ENCODE data around the gene PABPN1L.

The PABPN1L gene

GRCh38 chr16:88856828-88857727 is 9.4 kb downstream of the PABPN1L start, which contains the start of the genes GALNS and TRAPPC2L:
GALNS (minus strand) TSS chr16:88856947; CDS start chr16:88856877, 70 bp downstream.
TRAPPC2L (plus strand) TSS chr16:88857127; CDS start chr16:88857151, 24 bp downstream.
- CTCF ChIA-PET: interaction anchor here (0.8 to 2.6 kb wide), 30 partner anchors 8 to 363 kb away, joined by 3 to 20 read pairs (median 4); partner anchors contain the start of genes APRT, MVD, PABPN1L and PIEZO1
- peak within 1 kb of the TSS; percentile 99 for H3K4me3 ChIP-seq (ENCODE audit: low read depth, low read length)
- peak; percentile 29 for DNase-seq (ENCODE audit: low read depth, low spot score)
- POLR2A ChIA-PET: interaction anchor here (0.7 to 1.7 kb wide), 3 partner anchors 72 to 194 kb away, joined by 3 to 7 read pairs (median 3); partner anchors contain the start of genes MVD and PIEZO1
- TF ChIP-seq CTCF (IDR thresholded peaks at IDR 0.05; ENCODE audit: insufficient read depth, low read length, missing control alignments): no peak

GRCh38 chr16:88856122-88856827 is 10.2 kb downstream of the PABPN1L start:
- ChIA-PET POLR2A (no interaction called here), CTCF (interaction anchor here (1.4 to 2.6 kb wide), 9 partner anchors 15 to 360 kb away, joined by 3 to 20 read pairs (median 6); no protein-coding TSS in a partner anchor)
- no peak for TF ChIP-seq CTCF (IDR thresholded peaks at IDR 0.05; ENCODE audit: insufficient read depth, low read length, missing control alignments)
- no peak for DNase-seq (ENCODE audit: low read depth, low spot score)
- H3K4me3 ChIP-seq (ENCODE audit: low read depth, low read length): peak overlapping the region; percentile 70

- no peak for TF ChIP-seq CTCF (IDR thresholded peaks at IDR 0.05; ENCODE audit: insufficient read depth, low read length, missing control alignments)
- POLR2A ChIA-PET: no interaction called here
- DNase-seq (ENCODE audit: low read depth, low spot score): no peak
- CTCF ChIA-PET: interaction anchor here (1.6 kb wide), 1 partner anchor 43 kb away, joined by 6 read pairs; no protein-coding TSS in a partner anchor
- peak overlapping the region; percentile 70 for H3K4me3 ChIP-seq (ENCODE audit: low read depth, low read length)
Observed at GRCh38 chr16:88855736-88856121, 10.7 kb downstream of the PABPN1L start.

GRCh38 chr16:88855176-88855575 is 11.3 kb downstream of the PABPN1L start:
- POLR2A ChIA-PET: interaction anchor here (1.3 kb wide), 1 partner anchor 22 kb away, joined by 4 read pairs; no protein-coding TSS in a partner anchor
- CTCF ChIA-PET: interaction anchor here (1.6 kb wide), 1 partner anchor 43 kb away, joined by 6 read pairs; no protein-coding TSS in a partner anchor
- no peak overlapping the region for H3K4me3 ChIP-seq (ENCODE audit: low read depth, low read length)
- DNase-seq (ENCODE audit: low read depth, low spot score): no peak
- no peak for TF ChIP-seq CTCF (IDR thresholded peaks at IDR 0.05; ENCODE audit: insufficient read depth, low read length, missing control alignments)

- POLR2A ChIA-PET: interaction anchor here (1.3 kb wide), 1 partner anchor 21 kb away, joined by 4 read pairs; no protein-coding TSS in a partner anchor
- no peak for TF ChIP-seq CTCF (IDR thresholded peaks at IDR 0.05; ENCODE audit: insufficient read depth, low read length, missing control alignments)
- DNase-seq (ENCODE audit: low read depth, low spot score): no peak
- no peak overlapping the region for H3K4me3 ChIP-seq (ENCODE audit: low read depth, low read length)
- CTCF ChIA-PET: no interaction called here
Observed at GRCh38 chr16:88854306-88855111, 12.0 kb downstream of the PABPN1L start.

Measured in AG04449 (cell line).